A549 (cell line): ENCODE results near the gene GATB. TPM values are rescaled to one million over a fixed set of nuclear protein-coding genes. Genes with fewer than 3 reads are reported as not detected.

Experiments used
- ATAC-seq, 2 experiments: fragments of 200-7000 bp in 1 of 2; fragments of >200 bp in 1 of 2; cut with Nextera tagmentation in 1 of 2; cut with Tn5 transposase in 1 of 2; 3 replicates each; pipeline versions ENCODE4 v1.8.0 to v1.9.1; 2018 to 2020; ENCODE audit warnings: mild to moderate bottlenecking in 1 of 2, moderate library complexity in 1 of 2
- CTCF ChIA-PET: fragments of 300-600 bp; sonication (Branson Sonifier 250); formaldehyde crosslinking; extraction: SDS; loops from one replicate; lab custom pipeline; 2021; ENCODE audit warnings: antibody characterized with exemption, inconsistent platforms; lab: Yijun Ruan, JAX
- POLR2A ChIA-PET: fragments of 350-600 bp; formaldehyde crosslinking; extraction: SDS; loops from one replicate; lab custom pipeline; 2021; ENCODE audit warnings: antibody characterized with exemption, inconsistent platforms; lab: Yijun Ruan, JAX
- DNase-seq, 2 experiments: peaks; one replicate each; pipeline versions ENCODE4 v3.0.0 to v3.0.0-alpha.2; 2011 to 2016; ENCODE audit warnings: low read depth in 1 of 2, low spot score in 1 of 2
- FAIRE-seq: peaks from 2 replicates; lab custom pipeline; 2011; peaks lifted over from hg19 to GRCh38; lab: Jason Lieb, UNC
- H3K27ac ChIP-seq, 2 experiments: fragments of >200 bp; sonication (Bioruptor Twin); formaldehyde crosslinking; 3 replicates each; pipeline ENCODE4 v1.5.1; 2016 to 2017
- H3K4me1 ChIP-seq: fragments of >200 bp; sonication (Bioruptor Twin); formaldehyde crosslinking; 3 replicates; pipeline ENCODE4 v1.6.1; 2016
- H3K4me2 ChIP-seq: fragments of >200 bp; sonication (Bioruptor Twin); formaldehyde crosslinking; 3 replicates; pipeline ENCODE4 v1.6.1; 2016
- H3K4me3 ChIP-seq: fragments of >200 bp; sonication (Bioruptor Twin); formaldehyde crosslinking; 3 replicates; pipeline ENCODE4 v1.5.1; 2016
- H3K9me3 ChIP-seq: fragments of >200 bp; sonication (Bioruptor Twin); formaldehyde crosslinking; 3 replicates; pipeline ENCODE4 v1.6.1; 2016
- CBX2 ChIP-seq: fragments of 200-600 bp; sonication (generic); IDR thresholded peaks from 2 replicates; pipeline ENCODE4 v1.6.1; 2016; ENCODE audit warnings: low read depth, mild to moderate bottlenecking, borderline replicate concordance
- CHD4 ChIP-seq: fragments of 200-600 bp; sonication (generic); IDR thresholded peaks from 2 replicates; pipeline ENCODE4 v1.6.1; 2016; ENCODE audit warnings: antibody characterized with exemption, mild to moderate bottlenecking, borderline replicate concordance
- EHMT2 ChIP-seq: fragments of 200-600 bp; sonication (generic); IDR thresholded peaks from 2 replicates; pipeline ENCODE4 v1.6.1; 2016; ENCODE audit warnings: antibody characterized with exemption, low read depth, mild to moderate bottlenecking, moderate library complexity
- ESRRA ChIP-seq: fragments of 150-350 bp; IDR thresholded peaks from 2 replicates; pipeline ENCODE4 v1.6.1; 2014; ENCODE audit warnings: mild to moderate bottlenecking, low read length, borderline replicate concordance
- FOSB ChIP-seq: fragments of 250-450 bp; sonication (Bioruptor Pico); IDR thresholded peaks from 2 replicates; pipeline ENCODE4 v1.5.0; 2020; ENCODE audit warnings: mild to moderate bottlenecking, moderate library complexity
- FOXS1 ChIP-seq: fragments of 250-450 bp; sonication (Bioruptor Pico); IDR thresholded peaks from 2 replicates; pipeline ENCODE4 v1.5.0; 2020; ENCODE audit warnings: mild to moderate bottlenecking, moderate library complexity
- JUN ChIP-seq, 2 experiments: fragments of >200 bp; sonication (Bioruptor Twin); formaldehyde crosslinking; IDR thresholded peaks; 2 replicates in 1 of 2; 3 replicates in 1 of 2; pipeline ENCODE4 v1.6.1; 2016 to 2017
- JUNB ChIP-seq: fragments of >200 bp; sonication (Bioruptor Twin); formaldehyde crosslinking; IDR thresholded peaks from 2 replicates; pipeline ENCODE4 v1.6.1; 2016
- KDM1A ChIP-seq: fragments of 200-600 bp; sonication (generic); IDR thresholded peaks from 2 replicates; pipeline ENCODE4 v1.6.1; 2016; ENCODE audit warnings: low read depth, mild to moderate bottlenecking
- MAFK ChIP-seq: fragments of 450-650 bp; IDR thresholded peaks from 2 replicates; pipeline ENCODE4 v1.6.1; 2014; ENCODE audit not compliant: partially characterized antibody
- MYC ChIP-seq: IDR thresholded peaks from 2 replicates; pipeline ENCODE4 v1.6.1; 2012; ENCODE audit warnings: mild to moderate bottlenecking, inconsistent platforms, low read length, improper control_type of control experiment, borderline replicate concordance
- NPAS2 ChIP-seq: fragments of 250-450 bp; sonication (Bioruptor Pico); IDR thresholded peaks from 2 replicates; pipeline ENCODE4 v1.8.0; 2022; ENCODE audit warnings: mild to moderate bottlenecking, moderate library complexity, borderline replicate concordance
- NR3C1 ChIP-seq: fragments of >200 bp; sonication (Bioruptor Twin); formaldehyde crosslinking; IDR thresholded peaks from 3 replicates; pipeline ENCODE4 v1.6.1; 2017
- PHF8 ChIP-seq: fragments of 200-600 bp; sonication (generic); IDR thresholded peaks from 2 replicates; pipeline ENCODE4 v1.6.1; 2016; ENCODE audit warnings: low read depth, mild to moderate bottlenecking, antibody characterized with exemption, moderate library complexity, borderline replicate concordance
- POLR2A ChIP-seq: IDR thresholded peaks from 2 replicates; pipeline ENCODE4 v1.6.1; 2012; ENCODE audit warnings: mild to moderate bottlenecking, low read length
- POLR2AphosphoS2 ChIP-seq: conservative IDR thresholded peaks from 2 replicates; pipeline ENCODE4 v1.6.1; 2012; ENCODE audit warnings: low read length, improper control_type of control experiment, inconsistent platforms
- RAD21 ChIP-seq, 2 experiments: fragments of >200 bp in 1 of 2; sonication (Bioruptor Twin) in 1 of 2; formaldehyde crosslinking in 1 of 2; IDR thresholded peaks in 1 of 2; conservative IDR thresholded peaks in 1 of 2; 2 replicates in 1 of 2; 3 replicates in 1 of 2; pipeline ENCODE4 v1.6.1; 2012 to 2018; ENCODE audit warnings: inconsistent platforms in 1 of 2
- RARB ChIP-seq: fragments of 250-450 bp; sonication (Bioruptor Pico); IDR thresholded peaks from 2 replicates; pipeline ENCODE4 v1.8.0; 2021; ENCODE audit warnings: mild to moderate bottlenecking, moderate library complexity
- RNF2 ChIP-seq: fragments of 200-600 bp; sonication (generic); IDR thresholded peaks from 2 replicates; pipeline ENCODE4 v1.6.1; 2016; ENCODE audit warnings: low read depth, mild to moderate bottlenecking, antibody characterized with exemption, moderate library complexity, borderline replicate concordance
- TFCP2L1 ChIP-seq: fragments of 250-450 bp; sonication (Bioruptor Pico); IDR thresholded peaks from 2 replicates; pipeline ENCODE4 v1.5.0; 2021; ENCODE audit warnings: mild to moderate bottlenecking
- ZC3H11A ChIP-seq: fragments of 450-650 bp; IDR thresholded peaks from 2 replicates; pipeline ENCODE4 v1.6.1; 2014; ENCODE audit warnings: antibody characterized with exemption, mild to moderate bottlenecking
- ZNF302 ChIP-seq: fragments of 250-450 bp; sonication (Bioruptor Pico); IDR thresholded peaks from 2 replicates; pipeline ENCODE4 v1.9.0; 2021; ENCODE audit warnings: inconsistent platforms, mild to moderate bottlenecking, moderate library complexity
- WGBS: methylation state at CpG from one replicate; pipeline ENCODE4 v1.1.6; 2017; ENCODE audit errors: missing lambda C conversion rate; 5-methylcytosine and 5-hydroxymethylcytosine counted together
- polyA plus RNA-seq, 4 experiments: library from polyadenylated mRNA; depleted of rRNA in 3 of 4; stranded (reverse); fragments of >200 nt; fragmentation: RNase III in 1 of 4; extraction: RNeasy Plus Mini Kit Qiagen cat#74134 plus additional on column Dnase treatment in 1 of 4; gene quantifications; 2 replicates in 3 of 4; 3 replicates in 1 of 4; pipeline ENCODE4 v1.2.3, GENCODE V29; 2011 to 2017
- TF ChIP-seq, protein P1 (sequence below): fragments of >200 bp; sonication (Bioruptor Twin); formaldehyde crosslinking; IDR thresholded peaks from 2 replicates; pipeline ENCODE4 v1.6.1; 2016
- TF ChIP-seq, protein P2 (sequence below): fragments of 250-450 bp; sonication (Bioruptor Pico); IDR thresholded peaks from 2 replicates; pipeline ENCODE4 v1.5.0; 2021; ENCODE audit warnings: mild to moderate bottlenecking, moderate library complexity, borderline replicate concordance
- TF ChIP-seq, protein P3 (sequence below): fragments of 450-650 bp; IDR thresholded peaks from 2 replicates; pipeline ENCODE4 v1.6.1; 2014; ENCODE audit warnings: antibody characterized with exemption
- TF ChIP-seq, protein P4 (sequence below): fragments of >200 bp; sonication (Bioruptor Twin); formaldehyde crosslinking; IDR thresholded peaks from 3 replicates; pipeline ENCODE4 v1.6.1; 2016
- TF ChIP-seq, protein P5 (sequence below): fragments of 250-450 bp; sonication (Bioruptor Pico); IDR thresholded peaks from 2 replicates; pipeline ENCODE4 v1.5.0; 2020; ENCODE audit warnings: low read depth, mild to moderate bottlenecking, moderate library complexity
- TF ChIP-seq, protein P6 (sequence below): fragments of 200-600 bp; sonication (generic); IDR thresholded peaks from 2 replicates; pipeline ENCODE4 v1.6.1; 2016; ENCODE audit warnings: antibody characterized with exemption, mild to moderate bottlenecking, moderate library complexity

GATB gene
- polyA plus RNA-seq, 2 of the 4 experiments (the other 2 are of a cell fraction), result 12.1 to 17.8 TPM

DNA sequence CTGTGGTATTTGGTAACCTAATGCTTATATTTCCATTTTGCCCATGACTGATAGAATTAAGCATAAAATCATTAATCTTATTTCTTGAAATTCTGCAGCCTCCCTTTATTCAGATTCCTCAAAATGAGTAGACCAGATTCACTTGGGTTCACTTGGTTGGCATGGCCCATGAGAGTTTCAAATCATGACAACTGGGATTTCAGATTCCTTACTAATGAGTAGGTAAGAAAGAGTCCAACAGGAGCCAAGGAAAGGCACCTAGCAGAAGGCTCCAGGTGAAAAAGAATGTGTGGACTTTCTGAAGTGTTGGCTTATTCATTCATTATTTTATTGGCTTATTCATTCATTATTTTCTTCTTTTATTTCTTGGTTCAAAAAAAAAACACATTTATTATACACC is 27.2 kb upstream of the GATB start:
- no peak for ATAC-seq
- no peak for FAIRE-seq
- H3K4me2 ChIP-seq, result no peak overlapping the region
- ChIA-PET POLR2A (no interaction called here), CTCF (no interaction called here)
- no peak overlapping the region for H3K4me3 ChIP-seq
- no peak for DNase-seq
- H3K4me1 ChIP-seq, result no peaks in the 10 kb centered on the region
- no peaks in the 10 kb centered on the region for H3K9me3 ChIP-seq
- no peak for TF ChIP-seq TFCP2L1 (CRISPR knock-in tag)
- no peak for TF ChIP-seq ZNF302 (CRISPR knock-in tag)
- TF ChIP-seq FOSB, result no peak
- no peak for TF ChIP-seq MAFK
- no peak for TF ChIP-seq FOXS1
- no peak for TF ChIP-seq NR3C1
- TF ChIP-seq POLR2AphosphoS2, result no peak
- TF ChIP-seq, protein P1, sequence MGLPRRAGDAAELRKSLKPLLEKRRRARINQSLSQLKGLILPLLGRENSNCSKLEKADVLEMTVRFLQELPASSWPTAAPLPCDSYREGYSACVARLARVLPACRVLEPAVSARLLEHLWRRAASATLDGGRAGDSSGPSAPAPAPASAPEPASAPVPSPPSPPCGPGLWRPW, result no peak
- no peak for TF ChIP-seq NPAS2 (CRISPR knock-in tag)
- TF ChIP-seq, protein P2, sequence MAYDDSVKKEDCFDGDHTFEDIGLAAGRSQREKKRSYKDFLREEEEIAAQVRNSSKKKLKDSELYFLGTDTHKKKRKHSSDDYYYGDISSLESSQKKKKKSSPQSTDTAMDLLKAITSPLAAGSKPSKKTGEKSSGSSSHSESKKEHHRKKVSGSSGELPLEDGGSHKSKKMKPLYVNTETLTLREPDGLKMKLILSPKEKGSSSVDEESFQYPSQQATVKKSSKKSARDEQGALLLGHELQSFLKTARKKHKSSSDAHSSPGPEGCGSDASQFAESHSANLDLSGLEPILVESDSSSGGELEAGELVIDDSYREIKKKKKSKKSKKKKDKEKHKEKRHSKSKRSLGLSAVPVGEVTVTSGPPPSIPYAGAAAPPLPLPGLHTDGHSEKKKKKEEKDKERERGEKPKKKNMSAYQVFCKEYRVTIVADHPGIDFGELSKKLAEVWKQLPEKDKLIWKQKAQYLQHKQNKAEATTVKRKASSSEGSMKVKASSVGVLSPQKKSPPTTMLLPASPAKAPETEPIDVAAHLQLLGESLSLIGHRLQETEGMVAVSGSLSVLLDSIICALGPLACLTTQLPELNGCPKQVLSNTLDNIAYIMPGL (CRISPR knock-in tag), result no peak
- TF ChIP-seq, protein P3, sequence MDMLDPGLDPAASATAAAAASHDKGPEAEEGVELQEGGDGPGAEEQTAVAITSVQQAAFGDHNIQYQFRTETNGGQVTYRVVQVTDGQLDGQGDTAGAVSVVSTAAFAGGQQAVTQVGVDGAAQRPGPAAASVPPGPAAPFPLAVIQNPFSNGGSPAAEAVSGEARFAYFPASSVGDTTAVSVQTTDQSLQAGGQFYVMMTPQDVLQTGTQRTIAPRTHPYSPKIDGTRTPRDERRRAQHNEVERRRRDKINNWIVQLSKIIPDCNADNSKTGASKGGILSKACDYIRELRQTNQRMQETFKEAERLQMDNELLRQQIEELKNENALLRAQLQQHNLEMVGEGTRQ, result no peak
- TF ChIP-seq RARB (CRISPR knock-in tag), result no peak
- no peak for TF ChIP-seq RNF2
- no peak for TF ChIP-seq ZC3H11A
- TF ChIP-seq CBX2, result no peak
- TF ChIP-seq JUN (IDR thresholded peaks at IDR 0.05), result no peak
- no peak for TF ChIP-seq ESRRA
- TF ChIP-seq, protein P4, sequence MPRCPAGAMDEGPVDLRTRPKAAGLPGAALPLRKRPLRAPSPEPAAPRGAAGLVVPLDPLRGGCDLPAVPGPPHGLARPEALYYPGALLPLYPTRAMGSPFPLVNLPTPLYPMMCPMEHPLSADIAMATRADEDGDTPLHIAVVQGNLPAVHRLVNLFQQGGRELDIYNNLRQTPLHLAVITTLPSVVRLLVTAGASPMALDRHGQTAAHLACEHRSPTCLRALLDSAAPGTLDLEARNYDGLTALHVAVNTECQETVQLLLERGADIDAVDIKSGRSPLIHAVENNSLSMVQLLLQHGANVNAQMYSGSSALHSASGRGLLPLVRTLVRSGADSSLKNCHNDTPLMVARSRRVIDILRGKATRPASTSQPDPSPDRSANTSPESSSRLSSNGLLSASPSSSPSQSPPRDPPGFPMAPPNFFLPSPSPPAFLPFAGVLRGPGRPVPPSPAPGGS, result no peak
- TF ChIP-seq EHMT2, result no peak
- no peak for TF ChIP-seq RAD21 (conservative IDR thresholded peaks at IDR 0.05 in 1 of 2, IDR thresholded peaks at IDR 0.05 in 1 of 2)
- no peak overlapping the region for H3K27ac ChIP-seq

DNA sequence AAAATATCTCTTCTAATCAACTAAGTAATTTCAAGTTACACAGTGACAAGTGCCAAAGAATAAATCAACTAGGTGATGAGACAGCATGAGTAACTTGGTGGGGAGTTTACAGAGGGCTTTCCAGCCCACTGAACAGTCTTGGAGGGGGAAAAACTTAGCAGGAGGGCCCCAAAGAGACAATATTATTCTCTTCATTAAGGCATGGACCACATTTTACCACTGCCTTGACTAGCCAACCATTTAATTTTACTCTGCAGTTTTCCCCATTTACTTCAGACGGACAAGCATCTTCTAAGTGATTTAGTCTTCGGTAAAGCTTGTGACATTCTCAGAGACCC is 25.3 kb upstream of the GATB start:
- Histone ChIP-seq H3K27ac (no peak overlapping the region), H3K9me3 (no peaks in the 10 kb centered on the region), H3K4me3 (no peak overlapping the region), H3K4me2 (no peak overlapping the region), H3K4me1 (no peaks in the 10 kb centered on the region)
- no peak for ATAC-seq
- no peak for FAIRE-seq
- TF ChIP-seq, protein P5, sequence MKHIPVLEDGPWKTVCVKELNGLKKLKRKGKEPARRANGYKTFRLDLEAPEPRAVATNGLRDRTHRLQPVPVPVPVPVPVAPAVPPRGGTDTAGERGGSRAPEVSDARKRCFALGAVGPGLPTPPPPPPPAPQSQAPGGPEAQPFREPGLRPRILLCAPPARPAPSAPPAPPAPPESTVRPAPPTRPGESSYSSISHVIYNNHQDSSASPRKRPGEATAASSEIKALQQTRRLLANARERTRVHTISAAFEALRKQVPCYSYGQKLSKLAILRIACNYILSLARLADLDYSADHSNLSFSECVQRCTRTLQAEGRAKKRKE (CRISPR knock-in tag), result no peak
- TF ChIP-seq ESRRA, result no peak
- no peak for TF ChIP-seq RARB (CRISPR knock-in tag)
- no peak for TF ChIP-seq CHD4
- TF ChIP-seq, protein P6, sequence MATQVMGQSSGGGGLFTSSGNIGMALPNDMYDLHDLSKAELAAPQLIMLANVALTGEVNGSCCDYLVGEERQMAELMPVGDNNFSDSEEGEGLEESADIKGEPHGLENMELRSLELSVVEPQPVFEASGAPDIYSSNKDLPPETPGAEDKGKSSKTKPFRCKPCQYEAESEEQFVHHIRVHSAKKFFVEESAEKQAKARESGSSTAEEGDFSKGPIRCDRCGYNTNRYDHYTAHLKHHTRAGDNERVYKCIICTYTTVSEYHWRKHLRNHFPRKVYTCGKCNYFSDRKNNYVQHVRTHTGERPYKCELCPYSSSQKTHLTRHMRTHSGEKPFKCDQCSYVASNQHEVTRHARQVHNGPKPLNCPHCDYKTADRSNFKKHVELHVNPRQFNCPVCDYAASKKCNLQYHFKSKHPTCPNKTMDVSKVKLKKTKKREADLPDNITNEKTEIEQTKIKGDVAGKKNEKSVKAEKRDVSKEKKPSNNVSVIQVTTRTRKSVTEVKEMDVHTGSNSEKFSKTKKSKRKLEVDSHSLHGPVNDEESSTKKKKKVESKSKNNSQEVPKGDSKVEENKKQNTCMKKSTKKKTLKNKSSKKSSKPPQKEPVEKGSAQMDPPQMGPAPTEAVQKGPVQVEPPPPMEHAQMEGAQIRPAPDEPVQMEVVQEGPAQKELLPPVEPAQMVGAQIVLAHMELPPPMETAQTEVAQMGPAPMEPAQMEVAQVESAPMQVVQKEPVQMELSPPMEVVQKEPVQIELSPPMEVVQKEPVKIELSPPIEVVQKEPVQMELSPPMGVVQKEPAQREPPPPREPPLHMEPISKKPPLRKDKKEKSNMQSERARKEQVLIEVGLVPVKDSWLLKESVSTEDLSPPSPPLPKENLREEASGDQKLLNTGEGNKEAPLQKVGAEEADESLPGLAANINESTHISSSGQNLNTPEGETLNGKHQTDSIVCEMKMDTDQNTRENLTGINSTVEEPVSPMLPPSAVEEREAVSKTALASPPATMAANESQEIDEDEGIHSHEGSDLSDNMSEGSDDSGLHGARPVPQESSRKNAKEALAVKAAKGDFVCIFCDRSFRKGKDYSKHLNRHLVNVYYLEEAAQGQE, result no peak
- TF ChIP-seq KDM1A, result no peak
- TF ChIP-seq PHF8, result no peak
- TF ChIP-seq JUNB, result no peak
- no peak for TF ChIP-seq POLR2A
- TF ChIP-seq RAD21 (conservative IDR thresholded peaks at IDR 0.05 in 1 of 2, IDR thresholded peaks at IDR 0.05 in 1 of 2), result no peak
- no peak for TF ChIP-seq MYC
- WGBS, result 76% methylated on average over 2 of the region's 2 CpGs
- CTCF ChIA-PET, result interaction anchor here (1.5 kb wide), 1 partner anchor 16 kb away, joined by 5 read pairs; no protein-coding TSS in a partner anchor
- POLR2A ChIA-PET, result no interaction called here
- DNase-seq, result no peak
